ENCODE measurements around the gene SYT3.

Gene SYT3, protein sequence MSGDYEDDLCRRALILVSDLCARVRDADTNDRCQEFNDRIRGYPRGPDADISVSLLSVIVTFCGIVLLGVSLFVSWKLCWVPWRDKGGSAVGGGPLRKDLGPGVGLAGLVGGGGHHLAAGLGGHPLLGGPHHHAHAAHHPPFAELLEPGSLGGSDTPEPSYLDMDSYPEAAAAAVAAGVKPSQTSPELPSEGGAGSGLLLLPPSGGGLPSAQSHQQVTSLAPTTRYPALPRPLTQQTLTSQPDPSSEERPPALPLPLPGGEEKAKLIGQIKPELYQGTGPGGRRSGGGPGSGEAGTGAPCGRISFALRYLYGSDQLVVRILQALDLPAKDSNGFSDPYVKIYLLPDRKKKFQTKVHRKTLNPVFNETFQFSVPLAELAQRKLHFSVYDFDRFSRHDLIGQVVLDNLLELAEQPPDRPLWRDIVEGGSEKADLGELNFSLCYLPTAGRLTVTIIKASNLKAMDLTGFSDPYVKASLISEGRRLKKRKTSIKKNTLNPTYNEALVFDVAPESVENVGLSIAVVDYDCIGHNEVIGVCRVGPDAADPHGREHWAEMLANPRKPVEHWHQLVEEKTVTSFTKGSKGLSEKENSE

DNA sequence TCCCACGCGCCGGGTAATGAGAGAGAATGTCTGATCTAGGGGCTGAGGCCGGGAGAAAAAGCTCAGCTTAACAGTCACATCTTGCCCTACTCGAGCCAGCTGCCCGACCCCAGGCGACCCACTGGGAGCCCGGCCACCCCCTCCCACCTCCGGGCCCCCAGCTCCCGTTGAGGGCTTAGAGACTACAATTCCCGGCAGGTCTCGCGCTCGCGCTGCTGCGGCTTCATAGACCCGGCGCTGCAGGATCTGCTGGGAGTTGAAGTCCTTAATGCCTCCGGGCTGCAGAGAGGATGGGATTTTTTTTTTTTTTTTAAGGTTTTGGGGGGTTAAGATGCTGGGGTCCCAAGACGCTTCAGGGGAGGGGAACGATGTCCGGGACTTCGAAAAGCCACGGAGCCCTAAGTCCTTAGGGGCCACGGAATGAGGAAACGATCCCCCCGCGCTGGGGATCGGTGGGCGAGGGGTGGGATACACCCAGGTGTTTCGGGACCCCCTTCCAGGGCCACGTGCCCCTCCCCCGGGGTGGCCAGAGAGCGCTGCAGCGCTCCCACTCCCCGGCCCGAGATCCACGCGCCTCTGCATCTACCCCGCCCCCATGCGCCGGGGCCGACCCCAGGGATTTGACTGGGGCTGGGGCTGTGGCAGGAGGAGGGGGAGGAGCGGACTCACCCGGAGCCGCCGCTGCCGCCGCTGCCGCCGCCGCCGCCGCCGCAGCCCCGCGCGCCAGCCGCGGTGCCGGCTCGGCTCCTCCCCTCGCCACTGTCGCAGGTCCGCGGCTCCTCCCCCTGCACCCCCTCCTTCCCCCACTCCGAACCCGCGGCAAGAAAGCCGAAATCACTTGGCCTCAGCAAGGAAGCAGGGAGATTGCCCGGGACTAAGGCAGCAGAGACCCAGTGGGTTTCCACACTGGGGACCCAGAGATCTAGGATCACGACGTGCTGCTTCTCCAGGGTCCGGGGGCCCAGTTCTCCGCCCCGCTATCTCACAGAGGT is at the start of gene SYT3:
Gene SYT3, minus strand, starts transcription at position 761 of the 992 bp plus-strand sequence. CDS start 2,470 bp downstream, outside the sequence.
- DNase-seq, result peak; percentile 61

DNA sequence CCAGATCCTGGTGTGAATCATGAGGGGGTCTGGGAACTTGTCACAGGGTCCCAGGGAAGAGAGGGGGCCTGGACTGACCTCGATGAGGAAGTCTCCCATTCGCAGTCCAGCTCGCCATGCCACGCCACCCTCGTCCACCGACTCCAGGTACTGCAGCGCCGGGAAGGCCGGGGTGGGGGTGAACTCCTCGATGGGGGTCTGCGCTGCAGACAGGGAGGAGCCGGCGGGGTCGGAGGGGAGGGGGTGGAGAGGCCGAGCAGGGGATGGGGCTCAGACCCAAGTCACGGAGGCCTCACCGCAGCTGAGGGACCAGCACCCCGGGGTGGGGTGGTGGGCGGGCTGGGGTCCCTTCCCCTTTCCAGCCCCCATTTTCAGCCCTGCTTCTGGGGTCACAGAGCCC is 49.1 kb upstream of the SYT3 start:
- no peak for DNase-seq

DNA sequence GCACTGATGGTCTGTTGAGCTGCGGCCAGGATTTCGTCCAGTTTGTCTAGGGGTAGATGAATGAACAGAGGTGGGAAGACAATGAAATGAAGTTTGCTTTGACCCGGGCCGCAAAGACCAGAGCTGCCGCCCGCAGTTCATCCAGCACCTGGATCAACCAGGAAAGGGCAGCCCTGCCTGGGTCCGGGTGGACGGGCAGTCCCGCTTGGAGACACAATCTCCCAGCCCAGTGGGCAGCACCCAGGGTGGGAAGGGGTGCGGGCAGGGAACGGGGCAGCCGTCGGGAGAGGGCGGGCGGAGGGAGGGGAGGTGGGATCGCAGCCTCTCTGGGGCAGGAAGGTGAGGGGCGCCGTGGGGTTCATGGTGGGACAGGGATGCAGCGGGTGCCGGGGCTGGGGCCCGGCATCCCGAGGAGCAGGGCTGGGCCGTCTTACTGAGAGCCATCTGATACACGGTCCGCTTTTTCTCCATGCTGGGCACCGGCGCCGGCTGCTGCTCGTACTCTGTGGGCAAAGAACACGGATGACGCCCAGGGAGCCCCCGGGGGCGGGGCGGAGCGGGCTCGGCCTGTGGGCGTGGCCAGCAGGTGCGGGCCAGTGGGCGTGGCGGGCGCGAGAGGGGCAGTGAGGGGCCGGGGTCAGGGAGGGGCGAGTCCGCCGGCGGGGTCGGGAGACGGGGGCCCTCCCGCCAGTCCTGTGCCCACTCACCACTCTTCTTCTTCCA is 46.8 kb upstream of the SYT3 start:
- DNase-seq, result no peak

DNA sequence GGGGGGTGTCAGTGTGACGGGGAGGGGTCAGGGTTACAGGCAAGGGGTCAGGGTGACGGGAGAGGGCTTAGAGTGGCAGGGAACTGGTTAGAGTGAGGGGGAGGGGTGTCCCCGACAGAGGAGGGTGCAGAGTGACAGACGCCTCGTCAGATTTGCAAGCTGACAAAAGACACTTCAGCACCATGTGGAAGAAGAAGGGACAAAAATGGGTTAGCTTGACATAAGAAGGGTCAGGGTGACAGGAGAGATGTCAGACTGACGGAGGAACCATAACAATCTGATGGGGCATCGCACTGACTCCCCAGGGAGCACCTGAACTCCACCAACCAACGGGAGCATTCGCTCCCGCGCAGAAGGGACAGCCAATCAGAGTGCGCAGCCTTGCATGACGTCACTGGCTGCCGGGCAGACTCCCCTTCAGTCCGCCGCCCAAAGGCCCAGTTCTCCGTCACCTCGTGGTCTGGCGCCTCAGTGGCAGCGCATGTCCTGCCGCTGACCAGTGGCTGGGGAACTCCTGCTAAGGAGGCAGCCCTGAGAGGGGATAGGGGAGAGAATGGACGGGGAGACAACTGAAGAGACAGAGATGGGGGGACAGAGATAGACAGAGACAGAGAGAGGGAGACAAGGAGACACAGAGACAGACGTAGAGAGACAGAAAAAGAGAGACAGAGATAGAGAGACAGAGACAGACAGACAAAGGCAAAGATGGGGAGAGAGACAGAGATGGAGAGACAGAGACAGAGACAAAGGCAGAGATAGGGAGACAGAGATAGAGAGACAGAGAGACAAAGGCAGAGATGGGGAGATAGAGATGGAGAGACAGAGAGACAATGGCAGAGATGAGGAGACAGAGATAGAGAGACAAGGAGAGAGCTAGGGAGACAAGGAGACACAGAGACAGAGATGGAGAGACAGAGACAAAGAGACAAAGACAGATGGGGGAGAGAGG is 39.8 kb upstream of the SYT3 start:
- DNase-seq, result peak; percentile 83

DNA sequence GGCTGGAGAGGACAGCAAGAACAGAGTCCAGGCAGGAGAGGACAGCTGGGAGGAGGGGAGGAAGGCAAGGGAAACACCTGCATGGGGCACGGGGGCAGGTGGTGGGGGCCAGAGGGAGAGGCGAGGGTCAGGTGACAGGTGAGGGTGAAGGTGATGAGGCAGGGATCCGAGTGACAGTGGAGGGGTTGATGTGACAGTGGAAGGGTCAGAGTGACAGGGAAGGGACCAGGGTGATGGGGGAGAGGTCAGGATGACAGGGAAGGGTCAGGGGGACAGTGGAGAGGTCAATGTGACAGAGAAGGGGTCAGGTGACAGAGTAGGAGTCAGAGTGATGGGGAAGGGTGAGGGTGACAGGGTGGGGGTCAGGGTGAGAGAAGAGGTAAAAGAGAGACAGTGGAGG is 38.6 kb upstream of the SYT3 start:
- no peak for DNase-seq

DNA sequence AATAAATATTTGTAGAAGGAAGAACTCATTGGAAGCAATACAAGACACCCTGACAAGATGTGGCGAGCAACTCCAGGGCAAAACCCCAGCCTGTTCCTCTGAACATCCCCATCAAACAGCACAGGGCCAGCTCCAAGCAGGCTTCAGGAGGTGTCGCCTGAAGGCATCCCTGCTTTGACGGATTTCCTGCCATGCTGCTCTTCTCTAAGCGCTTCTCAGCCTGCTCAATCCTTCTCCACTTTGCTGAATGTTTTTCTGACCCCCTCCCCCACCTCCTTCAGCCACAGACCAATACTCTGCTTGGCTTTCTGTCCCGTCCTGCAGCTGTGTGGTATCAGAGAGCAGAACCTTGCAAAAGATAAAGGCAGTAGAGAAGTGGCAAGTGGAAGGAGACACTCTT is 38.0 kb upstream of the SYT3 start:
- no peak for DNase-seq

DNA sequence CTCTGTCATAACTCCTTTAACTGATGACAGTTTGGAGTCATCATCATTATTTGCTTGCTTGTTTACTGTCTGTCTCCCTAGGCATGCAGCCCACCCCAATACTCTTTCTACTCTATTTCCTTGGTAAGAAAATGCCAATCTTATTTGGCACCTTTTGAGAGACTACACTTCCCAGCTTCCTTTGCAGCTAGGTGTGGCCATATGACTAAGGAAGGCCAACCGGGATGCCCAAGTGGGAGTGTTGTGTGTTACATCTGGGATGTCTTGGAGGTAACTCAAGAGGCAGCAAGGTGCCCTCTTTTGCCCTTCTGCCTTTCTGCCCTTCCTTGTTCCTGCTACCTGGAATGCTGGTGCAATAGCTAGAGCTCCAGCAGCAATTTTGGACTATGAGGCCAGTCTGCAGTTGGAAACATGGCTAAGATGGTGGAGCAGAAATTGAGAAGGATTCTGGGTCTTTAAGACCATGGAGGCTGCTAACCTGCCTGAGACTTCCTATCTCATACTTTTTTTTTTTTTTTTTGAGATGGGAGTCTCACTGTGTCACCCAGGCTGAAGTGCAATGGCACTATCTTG is 37.0 kb upstream of the SYT3 start:
- no peak for DNase-seq

DNA sequence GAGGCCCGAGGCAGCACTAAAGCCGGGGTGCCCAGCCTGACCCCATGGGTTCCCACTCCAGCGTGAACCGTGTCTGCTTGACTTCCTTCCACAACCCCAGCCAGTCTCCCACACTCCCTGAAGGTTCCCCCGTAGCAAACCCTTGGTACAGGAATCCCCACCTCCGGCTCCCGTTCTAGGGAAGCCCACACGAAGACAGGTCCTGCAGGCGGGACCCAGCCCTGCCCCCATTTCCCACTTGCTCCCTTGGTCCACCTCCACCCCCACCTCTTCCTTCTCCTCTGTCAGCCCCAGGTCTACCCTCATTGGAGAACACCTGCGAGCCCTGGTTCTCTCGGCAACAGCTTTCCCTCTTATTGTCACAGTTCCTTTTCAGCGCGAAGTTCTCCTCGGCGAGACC is 33.4 kb upstream of the SYT3 start:
- no peak for DNase-seq

DNA sequence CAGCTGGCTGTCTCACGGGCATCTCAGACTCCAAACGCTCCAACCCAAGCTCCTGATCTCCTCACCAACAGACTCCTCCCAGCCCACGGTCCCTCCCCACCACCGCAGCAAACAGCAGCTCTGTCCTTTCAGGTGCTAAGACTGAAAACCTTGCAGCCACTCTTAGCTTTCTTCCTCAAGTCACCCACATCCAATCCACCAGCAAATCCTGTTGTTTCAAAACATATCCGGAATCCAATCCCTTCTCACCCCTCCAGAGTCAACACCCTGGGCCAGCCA is 30.4 kb upstream of the SYT3 start:
- no peak for DNase-seq

DNA sequence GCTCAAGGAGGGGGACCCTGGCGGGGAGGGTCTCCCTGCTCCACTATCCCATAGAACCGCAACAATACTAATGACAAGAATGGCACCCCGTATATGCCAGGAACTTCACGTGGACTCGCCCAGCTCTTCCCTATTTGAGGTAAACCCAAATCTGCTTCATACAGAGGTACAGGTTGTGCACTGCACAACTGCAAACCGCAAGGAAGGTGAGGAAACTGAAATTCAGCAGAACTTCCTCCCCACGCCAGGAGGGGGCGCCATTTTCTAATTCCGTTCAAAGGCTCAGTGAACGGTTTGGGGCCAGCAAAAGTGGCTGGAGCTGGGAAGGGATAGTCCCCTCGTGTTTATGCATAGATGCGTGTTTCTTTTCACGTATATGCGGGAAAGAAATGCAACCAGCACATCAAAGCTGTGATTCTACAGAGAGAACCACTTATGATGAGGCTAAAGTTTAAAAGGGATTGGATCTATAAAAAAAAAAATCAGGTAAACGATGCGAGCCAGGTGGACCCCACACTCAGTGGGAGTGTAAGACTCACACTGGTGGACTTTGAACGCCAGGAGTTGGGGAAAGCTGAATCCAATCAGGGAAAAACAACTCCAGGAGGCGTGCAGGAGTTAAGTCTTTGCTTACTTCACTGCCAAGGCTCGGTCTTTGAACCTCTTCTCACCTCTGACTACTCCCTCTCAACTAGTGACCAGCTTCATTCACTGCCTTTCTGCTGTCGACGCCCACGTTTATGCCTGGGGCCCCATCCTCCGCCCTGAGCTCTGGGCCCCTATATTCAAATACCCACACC is 29.8 kb upstream of the SYT3 start:
- DNase-seq, result peak; percentile 56

DNA sequence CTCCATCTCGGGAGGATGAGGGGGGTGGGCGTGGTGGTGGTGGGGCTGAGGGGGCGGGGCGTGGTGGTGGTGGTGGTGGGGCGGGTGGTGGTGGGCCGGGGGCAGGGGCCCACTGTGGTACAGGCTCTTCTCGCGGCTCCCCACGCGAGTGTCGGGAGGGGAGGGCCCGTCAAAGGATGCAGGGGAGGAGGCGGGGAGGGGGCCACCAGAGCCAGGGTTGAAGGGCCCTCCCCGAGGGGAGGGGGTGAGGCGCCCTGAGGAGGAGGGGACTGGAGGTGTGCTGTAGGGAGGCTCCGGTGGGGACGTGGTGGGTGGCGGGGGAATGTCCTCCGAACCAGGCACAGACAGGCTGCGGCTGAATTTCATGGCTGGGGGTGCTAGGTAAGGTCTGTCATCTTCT is 29.2 kb upstream of the SYT3 start:
- DNase-seq, result no peak

DNA sequence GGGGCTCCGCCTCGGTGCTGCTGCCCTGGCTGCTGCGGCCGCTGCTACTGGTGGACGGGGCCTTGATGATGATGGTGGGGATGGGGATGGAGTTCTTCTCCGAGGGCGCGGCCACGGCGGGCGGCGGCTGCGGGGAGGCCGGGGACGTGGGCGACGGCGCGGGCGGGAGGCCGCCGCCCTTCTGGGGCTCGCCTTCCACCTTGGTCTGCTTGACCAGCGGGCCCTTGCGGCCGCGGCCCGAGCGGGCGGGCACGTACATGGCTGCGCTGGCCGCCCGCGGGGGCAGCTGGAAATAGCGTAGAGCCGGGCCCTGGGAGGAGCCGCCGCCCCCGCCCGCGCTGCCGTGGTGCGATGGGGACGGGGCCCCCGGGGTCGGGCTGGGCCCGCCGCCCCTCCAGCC is 28.7 kb upstream of the SYT3 start:
- no peak for DNase-seq

DNA sequence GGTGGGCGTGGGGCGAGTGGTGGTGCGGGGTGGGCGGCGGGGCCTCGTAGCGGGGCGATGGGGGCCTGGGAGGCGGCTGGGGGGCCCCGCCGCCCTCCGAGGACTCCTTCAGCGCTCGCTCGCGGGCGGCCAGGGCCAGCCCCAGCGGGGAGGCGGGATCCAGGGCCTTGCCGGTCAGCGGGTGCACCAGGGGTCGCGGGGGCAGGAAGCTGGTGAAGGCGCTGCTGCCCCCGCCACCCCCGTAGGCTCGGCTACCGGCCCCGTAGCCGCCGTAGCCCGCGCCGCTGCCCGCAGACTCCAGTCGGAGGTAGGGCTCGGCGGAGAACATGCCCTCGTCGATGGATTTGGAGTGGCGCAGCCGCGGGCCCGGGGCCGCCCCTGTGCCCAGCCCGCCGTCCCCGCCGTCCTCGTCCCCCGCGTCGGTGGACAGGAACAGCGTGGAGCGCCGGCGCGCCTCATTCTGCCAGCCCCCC is 28.1 kb upstream of the SYT3 start:
- no peak for DNase-seq

DNA sequence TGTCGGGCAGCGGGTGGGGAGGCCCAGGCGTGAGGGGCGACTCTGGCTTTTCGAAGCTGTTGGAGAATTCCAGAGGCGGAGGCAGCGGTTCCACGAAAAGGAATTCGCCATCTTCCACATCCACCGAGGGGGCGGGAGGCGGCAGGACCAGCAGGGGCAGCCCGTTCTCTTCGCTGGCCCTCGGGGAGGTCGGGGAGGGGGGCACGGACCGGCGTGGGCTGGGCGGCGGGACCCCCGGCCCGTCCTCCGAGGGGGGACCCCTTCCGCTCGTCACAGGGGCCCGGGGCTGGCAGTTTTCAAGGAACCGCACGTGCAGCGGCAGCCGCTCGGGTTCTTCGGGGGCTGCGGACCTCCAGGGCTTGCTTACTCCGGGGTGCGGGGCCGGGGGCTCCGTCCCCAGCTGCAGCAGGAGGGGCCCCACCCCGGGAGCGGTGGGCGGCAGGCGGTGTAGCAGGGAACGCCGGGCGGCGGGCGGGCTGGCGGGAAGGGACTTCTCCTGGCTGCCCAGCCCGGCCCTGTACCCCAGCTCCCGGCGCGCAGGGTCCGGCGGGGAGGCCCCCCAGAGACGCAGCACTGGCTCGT is 27.6 kb upstream of the SYT3 start:
- DNase-seq, result no peak

DNA sequence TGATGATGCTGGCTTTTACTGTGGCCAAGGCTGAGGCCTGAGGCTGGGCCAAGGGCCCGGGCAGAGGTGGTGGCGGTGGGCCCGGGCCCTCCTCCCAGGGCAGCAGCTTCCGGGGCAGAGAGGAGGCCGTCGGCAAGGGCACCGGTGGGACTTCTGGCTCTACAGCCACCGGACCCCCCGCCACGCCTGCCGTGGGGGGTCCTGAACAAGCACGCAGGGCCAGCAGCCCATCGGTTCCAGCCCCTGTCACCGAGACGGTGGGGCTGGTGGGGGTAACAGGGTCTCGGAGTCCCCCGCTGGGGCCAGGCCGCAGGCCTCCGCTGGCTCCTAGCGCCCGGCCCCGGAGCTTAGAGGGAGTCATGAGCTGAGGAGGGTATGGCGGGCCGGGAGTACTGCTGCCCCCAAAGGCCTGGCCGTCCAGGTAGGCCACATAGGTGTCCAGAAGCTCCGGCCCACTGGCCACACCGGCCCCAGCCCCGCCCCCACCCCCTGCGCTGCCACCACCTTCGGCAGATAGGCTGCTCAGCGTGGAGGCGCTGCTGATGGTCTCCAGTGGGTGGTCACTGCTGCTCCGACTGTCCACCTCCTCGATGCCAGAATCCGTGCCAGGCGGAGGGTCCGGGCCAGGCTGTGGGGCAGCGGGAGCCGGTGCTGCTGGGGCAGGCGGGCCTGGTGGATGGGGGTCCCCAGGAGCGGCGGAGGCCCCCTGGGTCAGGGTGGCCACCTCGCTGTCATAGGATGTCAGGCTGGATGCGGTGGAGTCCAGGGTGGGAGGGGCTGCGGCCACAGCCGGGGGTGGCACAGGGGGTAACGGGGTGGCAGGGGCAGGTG is 26.9 kb upstream of the SYT3 start:
- no peak for DNase-seq

DNA sequence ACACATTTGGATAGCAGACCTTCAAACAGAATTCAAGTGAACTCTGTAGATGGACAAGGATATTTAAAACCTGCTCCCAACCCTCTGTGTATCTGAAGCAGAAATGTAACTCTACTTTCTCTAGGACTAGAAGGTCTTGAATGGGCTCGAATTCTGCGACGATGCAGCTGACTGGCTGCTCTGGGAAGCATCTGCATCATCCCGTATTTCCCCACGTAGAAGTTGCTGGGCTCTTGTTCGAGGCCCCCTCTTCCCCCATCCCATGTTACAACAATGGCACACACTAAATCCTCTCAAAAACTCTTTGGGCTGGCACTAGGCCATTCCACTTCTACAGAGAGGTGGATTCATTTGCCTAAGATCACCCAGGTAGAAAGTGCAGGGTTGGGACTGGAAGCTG is 24.5 kb upstream of the SYT3 start:
- no peak for DNase-seq

DNA sequence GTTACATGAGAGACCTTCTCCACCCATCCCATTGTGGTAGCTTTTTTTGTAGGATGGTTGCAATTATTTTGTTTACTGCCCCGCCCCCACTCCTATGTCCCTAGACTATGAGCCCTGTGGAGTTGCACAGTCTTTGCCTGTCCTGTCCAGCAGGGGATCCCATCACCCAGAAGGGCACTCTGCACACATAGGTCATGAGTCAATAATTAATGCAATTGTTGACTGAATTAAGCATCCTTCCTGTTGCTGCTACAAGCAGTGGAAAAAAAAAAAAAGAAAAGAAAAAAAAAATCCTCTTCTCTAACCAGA is 23.8 kb upstream of the SYT3 start:
- DNase-seq, result no peak

DNA sequence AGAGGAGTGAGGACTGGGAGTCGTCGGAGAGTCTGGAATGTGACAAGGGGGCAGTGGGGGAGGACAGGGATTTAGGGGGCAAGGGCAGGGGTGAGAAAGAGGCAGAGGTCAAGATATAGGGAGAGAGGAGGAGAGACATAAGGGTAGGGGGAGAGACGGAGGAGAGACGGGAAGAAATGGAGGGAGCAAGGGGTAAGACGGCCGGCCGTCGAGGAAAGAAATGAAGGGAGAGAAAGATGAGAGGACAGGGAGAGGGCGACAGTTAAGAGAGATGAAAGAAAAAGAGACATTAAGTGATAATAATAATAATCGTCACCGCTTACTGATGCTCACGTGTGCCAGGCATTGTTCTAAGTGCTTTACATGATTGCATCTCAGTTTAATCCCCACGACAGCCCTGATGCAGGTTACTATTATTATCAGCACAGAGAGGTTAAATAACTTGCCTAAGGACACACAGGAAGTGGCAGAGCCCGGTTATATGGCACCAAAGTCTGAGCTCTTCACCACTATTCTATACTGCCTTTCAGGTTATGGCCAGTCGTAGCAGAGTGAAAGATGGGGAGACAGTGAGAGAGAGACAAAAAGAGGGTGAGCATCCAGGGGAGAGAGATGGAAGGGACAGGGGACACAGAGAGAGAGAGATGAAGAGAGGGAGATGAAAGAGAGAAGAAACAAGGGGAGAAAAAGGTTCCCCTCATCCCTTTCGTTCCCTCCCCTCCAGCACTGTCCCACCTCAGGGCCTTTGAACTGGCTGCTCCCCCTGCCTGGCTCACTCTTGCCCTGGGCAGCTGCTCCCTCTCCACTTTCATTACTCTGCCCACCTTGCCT is 23.2 kb upstream of the SYT3 start:
- DNase-seq, result no peak
